Naive thymus-derived CD4-positive, alpha-beta T cell (primary cell): Measurements from ENCODE around the gene RAB3C. TPM values are rescaled to one million over a fixed set of nuclear protein-coding genes. Genes with fewer than 3 reads are reported as not detected.

ENCODE experiments used
- ATAC-seq: fragments of 150-1000 bp; cut with Tn5 transposase; 2 replicates; pipeline ENCODE4 v1.10.0; 2021; ENCODE audit warnings: mild to moderate bottlenecking, moderate library complexity
- CTCF ChIA-PET: fragments of 350-600 bp; sonication (Branson Sonifier 250); formaldehyde crosslinking; loops from one replicate; lab custom pipeline; 2021; ENCODE audit warnings: antibody characterized with exemption; lab: Charles Lee
- POLR2A ChIA-PET: fragments of 350-600 bp; sonication (Branson Sonifier 250); formaldehyde crosslinking; loops from one replicate; lab custom pipeline; 2021; ENCODE audit warnings: antibody characterized with exemption, inconsistent platforms; lab: Charles Lee
- DNase-seq, 9 donors: peaks; one replicate each; pipeline versions ENCODE4 v3.0.0 to v3.0.0-alpha.2; 2020 to 2022; ENCODE audit warnings: mixed read lengths in 1 of 9
- H3K27ac ChIP-seq: one replicate; pipeline ENCODE4 v1.7.0; 2013; ENCODE audit warnings: mild to moderate bottlenecking, low read depth, low read length, moderate library complexity
- H3K27me3 ChIP-seq, 2 donors: one replicate each; pipeline ENCODE4 v1.7.0; 2013; ENCODE audit warnings: low read length in 2 of 2, mild to moderate bottlenecking in 2 of 2, moderate library complexity in 2 of 2; ENCODE audit not compliant: control insufficient read depth in 2 of 2, insufficient read depth in 2 of 2
- H3K36me3 ChIP-seq, 3 experiments: 1 replicate in 2 of 3; 2 replicates in 1 of 3; pipeline ENCODE4 v1.7.0; 2013; ENCODE audit warnings: low read length in 3 of 3, mild to moderate bottlenecking in 3 of 3, moderate library complexity in 1 of 3; ENCODE audit not compliant: insufficient read depth in 3 of 3, control insufficient read depth in 2 of 3
- H3K4me1 ChIP-seq, 2 donors: one replicate each; pipeline ENCODE4 v1.7.0; 2013; ENCODE audit warnings: low read length in 2 of 2, mild to moderate bottlenecking in 2 of 2, moderate library complexity in 1 of 2; ENCODE audit not compliant: control insufficient read depth in 2 of 2, insufficient read depth in 2 of 2
- H3K4me3 ChIP-seq: 2 replicates; pipeline ENCODE4 v1.7.0; 2013; ENCODE audit warnings: mild to moderate bottlenecking, low read length
- H3K9me3 ChIP-seq, 3 experiments: 1 replicate in 2 of 3; 2 replicates in 1 of 3; pipeline ENCODE4 v1.7.0; 2013; ENCODE audit warnings: low read length in 3 of 3; ENCODE audit not compliant: control insufficient read depth in 2 of 3
- H3K27ac Mint-ChIP-seq, 9 donors: one replicate each; pipeline ENCODE4 v1.8.0; 2020 to 2022; ENCODE audit warnings: mixed read lengths in 9 of 9, mild to moderate bottlenecking in 8 of 9, moderate library complexity in 5 of 9, inconsistent platforms in 2 of 9
- H3K27me3 Mint-ChIP-seq, 5 donors: one replicate each; pipeline ENCODE4 v1.8.0; 2021 to 2022; ENCODE audit warnings: mixed read lengths in 5 of 5, mild to moderate bottlenecking in 1 of 5
- H3K36me3 Mint-ChIP-seq, 5 donors: one replicate each; pipeline ENCODE4 v1.8.0; 2020 to 2022; ENCODE audit warnings: mixed read lengths in 5 of 5, mild to moderate bottlenecking in 3 of 5, inconsistent platforms in 1 of 5
- H3K4me1 Mint-ChIP-seq, 7 donors: one replicate each; pipeline ENCODE4 v1.8.0; 2020 to 2022; ENCODE audit warnings: mixed read lengths in 7 of 7, mild to moderate bottlenecking in 3 of 7, inconsistent platforms in 1 of 7
- H3K4me3 Mint-ChIP-seq, 10 donors: one replicate each; pipeline ENCODE4 v1.8.0; 2020 to 2022; ENCODE audit warnings: mild to moderate bottlenecking in 10 of 10, mixed read lengths in 10 of 10, moderate library complexity in 6 of 10, inconsistent platforms in 2 of 10
- H3K9me3 Mint-ChIP-seq, 11 donors: one replicate each; pipeline ENCODE4 v1.8.0; 2020 to 2022; ENCODE audit warnings: mixed read lengths in 11 of 11, mild to moderate bottlenecking in 4 of 11, inconsistent platforms in 1 of 11, moderate library complexity in 1 of 11
- intact Hi-C, 2 donors: fragments of 100-400 bp; cut with micrococcal nuclease; formaldehyde crosslinking; loops; one replicate each; pipeline ENCODE4 v1.15.1; 2023
- polyA plus RNA-seq, 2 donors: library from polyadenylated mRNA; unstranded; fragments of 300-500 nt; fragmentation: Illumina TruSeq; gene quantifications; one replicate each; pipeline ENCODE4 v1.2.3, GENCODE V29; 2021
- total RNA-seq, 6 experiments: library from RNA in 5 of 6; stranded (reverse) in 5 of 6; gene quantifications; 1 replicate in 5 of 6; 2 replicates in 1 of 6; pipeline ENCODE4 v1.2.3 and lab custom pipeline; 2021 to 2026

RAB3C gene
- total and polyA plus RNA-seq, 7 experiments from 2014 or later: not detected

DNA sequence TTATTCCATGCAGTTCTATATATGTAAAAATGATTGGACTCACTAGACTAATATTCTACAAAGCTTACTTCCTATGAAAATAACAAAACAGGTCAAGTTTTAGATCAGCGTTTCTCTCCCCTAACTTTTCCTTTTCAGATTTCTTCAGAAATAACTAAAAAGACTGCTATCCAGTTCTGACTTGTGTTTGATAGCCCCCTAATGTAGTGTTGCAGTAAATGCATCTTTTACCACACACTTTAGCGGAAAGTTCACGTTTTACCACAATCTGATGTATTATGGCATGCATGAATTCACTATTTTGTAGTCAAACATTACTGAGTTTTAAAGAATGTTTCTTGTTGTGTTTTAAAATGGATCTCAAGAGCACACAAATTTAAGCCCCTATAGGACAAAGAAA lies 292.7 kb downstream of the RAB3C start:
- no peak for ATAC-seq
- H3K27me3 Mint-ChIP-seq: peaks cover 17 to 36% (median 18%) of the 10 kb centered on the region in 5 donors
- intact Hi-C loops: no loop called here
- Histone ChIP-seq H3K36me3 (no peaks in the 10 kb centered on the region), H3K4me3 (no peak overlapping the region), H3K9me3 (no peaks in the 10 kb centered on the region), H3K27ac (no peak overlapping the region), H3K27me3 (peaks cover 0 to 4% of the 10 kb centered on the region in 2 donors), H3K4me1 (no peaks in the 10 kb centered on the region)
- ChIA-PET CTCF (interaction anchor here (0.8 to 3.0 kb wide), 3 partner anchors 9 to 16 kb away, joined by 3 to 12 read pairs (median 5); no protein-coding TSS in a partner anchor), POLR2A (no interaction called here)
- no peak overlapping the region for H3K27ac Mint-ChIP-seq
- H3K9me3 Mint-ChIP-seq: no peaks in the 10 kb centered on the region
- H3K36me3 Mint-ChIP-seq: no peaks in the 10 kb centered on the region
- H3K4me1 Mint-ChIP-seq: peaks cover 0 to 1% (median 0%) of the 10 kb centered on the region in 7 donors
- no peak overlapping the region for H3K4me3 Mint-ChIP-seq
- no peak for DNase-seq

DNA sequence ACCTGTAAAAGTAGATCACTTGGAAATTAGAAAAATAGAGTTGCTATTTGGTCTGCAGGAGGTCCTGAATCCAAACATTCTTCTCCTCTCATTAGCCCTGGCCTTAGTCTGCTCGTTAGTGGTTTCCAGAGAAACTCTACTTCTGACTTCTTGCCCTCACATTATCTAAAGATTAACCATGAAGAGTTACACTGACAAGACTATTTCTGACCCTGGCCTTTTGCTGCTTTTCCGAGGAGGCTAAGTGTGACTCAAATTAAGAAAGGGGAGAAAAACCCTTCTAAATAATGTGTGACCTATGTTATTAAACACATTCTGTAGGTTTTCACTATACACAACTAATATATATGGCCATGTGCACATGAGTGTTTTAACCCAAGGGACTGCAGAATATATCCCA lies 302.4 kb downstream of the RAB3C start:
- intact Hi-C loops: loop anchor here (5.0 kb wide), 2 partner anchors 202 to 302 kb away; no protein-coding TSS in a partner anchor
- no peak for ATAC-seq

DNA sequence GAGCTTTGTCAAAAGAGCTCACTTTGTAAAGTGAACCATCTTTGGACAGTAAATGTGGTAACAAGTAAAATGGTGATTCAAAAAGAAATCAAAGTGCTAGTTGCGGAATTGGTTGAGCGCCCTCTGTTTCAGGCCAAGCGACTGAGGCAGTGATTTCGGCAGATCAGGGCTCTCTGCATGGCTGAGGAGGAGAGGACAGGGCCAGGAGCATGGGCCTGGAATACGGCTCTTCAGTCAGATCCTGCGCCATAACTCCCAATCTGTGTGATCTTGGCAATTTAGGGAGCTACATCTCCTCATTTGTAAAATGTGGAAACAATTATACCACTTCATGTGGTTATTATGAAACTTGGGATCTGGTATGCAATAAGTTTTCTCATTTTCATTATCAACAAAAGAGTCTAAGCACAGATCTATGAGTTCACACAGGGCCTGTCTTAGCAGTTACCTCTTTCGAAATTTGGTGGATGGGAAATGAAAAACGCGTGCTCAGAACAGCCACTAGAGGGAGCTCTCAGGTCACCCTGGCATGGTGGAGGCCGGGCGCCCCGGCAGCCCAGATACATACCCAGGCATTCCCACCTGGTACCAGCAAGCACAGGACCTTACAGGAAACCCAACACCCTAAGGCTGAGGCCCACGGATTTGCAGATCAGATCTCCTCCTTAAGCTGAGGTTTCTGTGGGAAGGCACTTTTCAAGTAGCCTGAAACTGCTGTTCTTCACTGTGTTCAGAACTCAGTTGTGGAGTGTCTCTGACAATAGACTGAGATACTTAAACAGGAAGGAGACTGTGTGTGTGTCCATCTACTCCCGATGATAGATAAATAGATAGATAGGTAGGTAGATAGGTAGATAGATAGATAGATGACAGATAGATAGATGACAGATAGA lies 303.7 kb downstream of the RAB3C start:
- intact Hi-C loops: loop anchor here (1.0 to 5.0 kb wide), 11 partner anchors 121 to 914 kb away; no protein-coding TSS in a partner anchor
- ChIA-PET CTCF (interaction anchor here (0.6 to 3.3 kb wide), 19 partner anchors 8 to 494 kb away, joined by 3 to 33 read pairs (median 4); no protein-coding TSS in a partner anchor), POLR2A (interaction anchor here (0.7 kb wide), 1 partner anchor 288 kb away, joined by 3 read pairs; no protein-coding TSS in a partner anchor)
- H3K4me3 Mint-ChIP-seq: peak overlapping the region in 7 of 10 donors; percentile 0 to 67 (median 38)
- H3K27me3 Mint-ChIP-seq: peaks cover 0 to 12% (median 0%) of the 10 kb centered on the region in 5 donors
- peaks cover 19 to 38% (median 27%) of the 10 kb centered on the region in 7 donors for H3K4me1 Mint-ChIP-seq
- no peak overlapping the region for H3K4me3 ChIP-seq
- H3K36me3 Mint-ChIP-seq: no peaks in the 10 kb centered on the region
- peaks cover 0 to 10% of the 10 kb centered on the region in 2 donors for H3K4me1 ChIP-seq
- H3K27ac ChIP-seq: no peak overlapping the region
- ATAC-seq: peak; percentile 91
- no peaks in the 10 kb centered on the region for H3K36me3 ChIP-seq
- DNase-seq: peak; percentile 41 to 77 (median 66)
- H3K27me3 ChIP-seq: no peaks in the 10 kb centered on the region
- peak overlapping the region in 8 of 9 donors; percentile 13 to 85 (median 49) for H3K27ac Mint-ChIP-seq
- H3K9me3 ChIP-seq: no peaks in the 10 kb centered on the region
- peaks cover 0 to 2% (median 0%) of the 10 kb centered on the region in 11 donors for H3K9me3 Mint-ChIP-seq

More for the DNA sequence above, 302.4 kb downstream of the RAB3C start:
- Histone ChIP-seq H3K9me3 (no peaks in the 10 kb centered on the region), H3K36me3 (no peaks in the 10 kb centered on the region), H3K4me3 (no peak overlapping the region), H3K27me3 (no peaks in the 10 kb centered on the region), H3K4me1 (peaks cover 0 to 10% of the 10 kb centered on the region in 2 donors), H3K27ac (no peak overlapping the region)
- DNase-seq: no peak
- H3K36me3 Mint-ChIP-seq: no peaks in the 10 kb centered on the region
- peaks cover 19 to 32% (median 25%) of the 10 kb centered on the region in 7 donors for H3K4me1 Mint-ChIP-seq
- ChIA-PET POLR2A (no interaction called here), CTCF (interaction anchor here (0.7 to 3.3 kb wide), 10 partner anchors 9 to 495 kb away, joined by 3 to 33 read pairs (median 4); no protein-coding TSS in a partner anchor)
- no peak overlapping the region for H3K4me3 Mint-ChIP-seq
- peaks cover 0 to 12% (median 0%) of the 10 kb centered on the region in 5 donors for H3K27me3 Mint-ChIP-seq
- no peak overlapping the region for H3K27ac Mint-ChIP-seq
- peaks cover 0 to 2% (median 0%) of the 10 kb centered on the region in 11 donors for H3K9me3 Mint-ChIP-seq

DNA sequence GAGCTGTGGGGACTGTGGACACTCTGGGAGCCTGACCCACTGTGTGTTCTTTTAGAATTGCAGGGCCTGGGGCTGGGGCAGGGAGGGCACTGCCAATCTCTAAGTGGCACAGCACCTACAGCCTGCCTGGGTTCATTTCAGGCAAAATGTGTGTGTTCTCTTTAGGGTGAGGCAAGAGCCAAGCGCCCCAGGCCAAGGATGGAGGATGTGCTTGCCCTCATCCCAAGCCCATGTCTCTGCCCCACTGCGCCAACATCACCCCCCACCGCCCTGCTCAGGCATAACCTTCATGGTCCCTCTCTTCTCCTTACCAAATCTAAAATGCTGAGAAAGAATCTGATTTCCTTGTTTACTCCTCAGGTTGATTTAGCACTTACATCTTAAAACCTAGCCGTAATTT lies 304.4 kb downstream of the RAB3C start:
- no peaks in the 10 kb centered on the region for H3K27me3 ChIP-seq
- ChIA-PET CTCF (interaction anchor here (0.6 to 3.3 kb wide), 11 partner anchors 9 to 491 kb away, joined by 3 to 33 read pairs (median 6); no protein-coding TSS in a partner anchor), POLR2A (interaction anchor here (0.7 to 0.9 kb wide), 2 partner anchors 245 to 287 kb away, joined by 3 read pairs; no protein-coding TSS in a partner anchor)
- Mint-ChIP-seq H3K27me3 (peaks cover 0 to 12% (median 0%) of the 10 kb centered on the region in 5 donors), H3K27ac (peak overlapping the region; percentile 13 to 84 (median 49)), H3K4me1 (peaks cover 21 to 41% (median 29%) of the 10 kb centered on the region in 7 donors), H3K9me3 (peaks cover 0 to 2% (median 0%) of the 10 kb centered on the region in 11 donors), H3K36me3 (no peaks in the 10 kb centered on the region), H3K4me3 (peak overlapping the region in 8 of 10 donors; percentile 0 to 63 (median 18))
- ATAC-seq (no peak), DNase-seq (peak in 1 of 9 donors; percentile 1)
- intact Hi-C loops: loop anchor here (2.0 to 5.0 kb wide), 6 partner anchors 147 to 913 kb away; no protein-coding TSS in a partner anchor
- H3K4me3 ChIP-seq: no peak overlapping the region
- peaks cover 0 to 10% of the 10 kb centered on the region in 2 donors for H3K4me1 ChIP-seq
- no peaks in the 10 kb centered on the region for H3K36me3 ChIP-seq
- no peak overlapping the region for H3K27ac ChIP-seq
- no peaks in the 10 kb centered on the region for H3K9me3 ChIP-seq

DNA sequence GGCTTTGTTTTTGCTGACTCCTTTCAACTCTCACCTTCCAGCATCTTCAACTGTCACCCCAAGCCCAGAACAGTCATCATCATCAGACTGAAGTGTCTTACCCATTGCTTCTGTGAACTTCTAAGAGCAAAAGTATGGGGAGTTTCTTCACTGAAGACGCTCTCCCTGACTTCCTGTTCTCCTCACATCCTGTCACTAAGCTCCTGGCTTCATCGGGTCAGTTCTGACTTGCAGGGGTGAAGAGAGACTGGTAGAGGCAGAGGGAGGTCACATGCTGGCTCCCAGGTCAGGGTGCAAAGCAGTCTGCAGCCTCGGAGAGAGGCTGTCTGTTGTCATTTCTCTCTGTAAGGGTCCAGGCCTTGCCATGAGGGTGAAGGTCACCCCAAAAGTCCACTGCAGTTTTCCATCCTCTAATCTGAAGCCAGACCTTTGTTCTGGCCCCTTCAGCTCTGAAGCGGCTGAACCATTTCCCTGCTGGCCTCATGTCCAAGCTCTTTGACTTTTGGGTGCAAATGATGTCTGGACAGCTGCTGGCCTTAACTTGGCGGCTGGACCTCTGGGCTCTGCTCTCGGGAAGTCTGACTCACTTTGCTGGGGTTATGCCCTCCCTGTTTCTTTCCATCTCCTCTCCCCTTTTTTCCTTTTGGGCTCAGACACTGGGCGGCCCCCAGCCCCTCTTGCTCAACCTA lies 305.0 kb downstream of the RAB3C start:
- peaks cover 0 to 10% of the 10 kb centered on the region in 2 donors for H3K4me1 ChIP-seq
- H3K27me3 ChIP-seq: no peaks in the 10 kb centered on the region
- CTCF ChIA-PET: interaction anchor here (0.6 to 3.3 kb wide), 5 partner anchors 14 to 480 kb away, joined by 3 to 33 read pairs (median 4); no protein-coding TSS in a partner anchor
- H3K27me3 Mint-ChIP-seq: peaks cover 0 to 12% (median 0%) of the 10 kb centered on the region in 5 donors
- ATAC-seq (no peak), DNase-seq (peak in 3 of 9 donors; percentile 8 to 13 (median 10))
- H3K27ac Mint-ChIP-seq: peak overlapping the region; percentile 29 to 84 (median 57)
- H3K4me1 Mint-ChIP-seq: peaks cover 21 to 41% (median 29%) of the 10 kb centered on the region in 7 donors
- intact Hi-C loops: loop anchor here (2.0 to 5.0 kb wide), 6 partner anchors 147 to 913 kb away; no protein-coding TSS in a partner anchor
- POLR2A ChIA-PET: interaction anchor here (0.9 kb wide), 1 partner anchor 244 kb away, joined by 3 read pairs; no protein-coding TSS in a partner anchor
- no peaks in the 10 kb centered on the region for H3K9me3 ChIP-seq
- no peaks in the 10 kb centered on the region for H3K36me3 Mint-ChIP-seq
- H3K36me3 ChIP-seq: no peaks in the 10 kb centered on the region
- H3K9me3 Mint-ChIP-seq: peaks cover 0 to 2% (median 0%) of the 10 kb centered on the region in 11 donors
- peak overlapping the region in 8 of 10 donors; percentile 0 to 63 (median 17) for H3K4me3 Mint-ChIP-seq
- H3K27ac ChIP-seq: no peak overlapping the region
- H3K4me3 ChIP-seq: no peak overlapping the region
